Nephron (organoid): ENCODE data around the gene OR2A7.
"Not testable (repeated sequence)": the region's sequence is repeated elsewhere in the genome, so short reads cannot be mapped to it uniquely, and the experiment has no call there.

ENCODE experiments used
- H3K27ac Mint-ChIP-seq, 3 experiments: 2 replicates each; pipeline ENCODE4 v1.8.0; 2020; ENCODE audit warnings: mixed read lengths in 3 of 3, mild to moderate bottlenecking in 2 of 3, moderate library complexity in 1 of 3
- H3K27me3 Mint-ChIP-seq: 2 replicates; pipeline ENCODE4 v1.8.0; 2021; ENCODE audit warnings: low read depth, mild to moderate bottlenecking, moderate library complexity, mixed read lengths
- H3K36me3 Mint-ChIP-seq: 2 replicates; pipeline ENCODE4 v1.8.0; 2020; ENCODE audit warnings: low read depth, mixed read lengths
- H3K4me1 Mint-ChIP-seq: 2 replicates; pipeline ENCODE4 v1.8.0; 2020; ENCODE audit warnings: mixed read lengths
- H3K4me3 Mint-ChIP-seq, 3 experiments: 2 replicates each; pipeline ENCODE4 v1.8.0; 2020; ENCODE audit warnings: mild to moderate bottlenecking in 3 of 3, mixed read lengths in 3 of 3, moderate library complexity in 2 of 3
- H3K9me3 Mint-ChIP-seq: 2 replicates; pipeline ENCODE4 v1.8.0; 2020; ENCODE audit warnings: mixed read lengths
- TF ChIP-seq, protein P1 (sequence below), 3 experiments: fragments of 200-600 bp; sonication (generic); IDR thresholded peaks; one replicate each; pipeline ENCODE4 v1.5.0; 2021; ENCODE audit warnings: antibody characterized with exemption in 3 of 3; ENCODE audit not compliant: unreplicated experiment in 3 of 3

The OR2A7 gene

DNA sequence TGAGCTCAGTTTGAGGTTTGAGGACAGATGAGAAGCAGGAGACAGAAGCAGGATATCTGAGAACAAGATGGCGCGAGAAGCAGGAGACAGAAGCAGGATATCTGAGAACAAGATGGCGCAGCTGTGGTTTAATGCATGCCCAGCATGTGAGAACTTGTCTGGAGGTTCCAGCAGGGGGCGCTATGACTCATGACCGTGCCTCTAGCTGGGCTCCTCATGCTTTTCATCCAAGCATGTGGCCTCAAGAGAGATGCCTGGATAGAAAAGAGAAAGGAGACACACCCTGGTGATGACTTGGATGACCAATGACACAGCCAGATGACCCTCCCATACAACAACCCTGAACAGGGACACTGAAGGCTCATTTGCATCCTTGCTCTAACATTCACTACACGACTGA lies 15.4 kb upstream of the OR2A7 start:
- H3K9me3 Mint-ChIP-seq, H3K27me3 Mint-ChIP-seq, H3K4me1 Mint-ChIP-seq, H3K36me3 Mint-ChIP-seq, H3K4me3 Mint-ChIP-seq, H3K27ac Mint-ChIP-seq: not testable (repeated sequence)

DNA sequence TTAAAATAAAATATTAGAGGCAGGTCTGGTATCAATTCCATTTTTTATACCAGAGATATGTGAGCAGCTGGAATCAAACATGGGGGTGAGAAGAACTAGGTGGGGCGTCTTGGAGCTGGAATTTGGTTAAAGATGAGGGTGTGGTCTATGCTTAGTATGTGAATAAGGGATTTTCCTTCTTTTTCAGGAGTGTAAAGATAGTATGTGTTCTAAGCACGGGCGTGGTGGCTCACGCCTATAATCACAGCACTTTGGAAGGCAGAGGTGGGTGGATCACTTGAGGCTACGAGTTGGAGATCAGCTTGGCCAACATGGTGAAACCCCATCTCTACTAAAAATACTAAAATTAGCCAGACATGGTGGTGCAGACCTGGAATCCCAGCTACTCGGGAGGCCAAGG lies 10.7 kb upstream of the OR2A7 start:
- not testable (repeated sequence) for H3K4me3 Mint-ChIP-seq, H3K27ac Mint-ChIP-seq, H3K4me1 Mint-ChIP-seq, H3K36me3 Mint-ChIP-seq, H3K9me3 Mint-ChIP-seq, H3K27me3 Mint-ChIP-seq

DNA sequence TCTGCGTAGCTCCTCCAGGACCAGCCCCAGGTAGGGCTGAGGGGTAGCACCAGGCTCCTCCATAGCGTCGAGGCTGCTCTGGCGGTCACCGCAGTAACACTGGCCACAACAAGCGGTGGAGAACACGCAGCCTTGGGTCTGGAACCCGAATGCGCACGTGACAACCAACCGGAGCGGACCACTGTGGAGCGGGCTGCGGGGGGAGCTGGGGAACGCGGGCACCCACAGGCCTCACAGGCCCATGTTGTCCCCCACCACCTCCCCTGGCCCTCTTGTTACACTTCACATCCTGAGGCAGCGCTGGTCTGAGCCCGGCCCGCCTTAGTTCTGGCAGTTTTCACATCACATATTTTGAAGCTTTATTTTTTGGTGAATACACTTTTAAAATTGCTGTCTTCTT lies 4.6 kb upstream of the OR2A7 start, which contains the start of gene CTAGE8:
CTAGE8 (minus strand) TSS at position 101 of the 400 bp plus-strand sequence; CDS start at position 63, 38 bp downstream.
- not testable (repeated sequence) for H3K36me3 Mint-ChIP-seq, H3K9me3 Mint-ChIP-seq, H3K4me3 Mint-ChIP-seq, H3K4me1 Mint-ChIP-seq, H3K27me3 Mint-ChIP-seq, H3K27ac Mint-ChIP-seq

DNA sequence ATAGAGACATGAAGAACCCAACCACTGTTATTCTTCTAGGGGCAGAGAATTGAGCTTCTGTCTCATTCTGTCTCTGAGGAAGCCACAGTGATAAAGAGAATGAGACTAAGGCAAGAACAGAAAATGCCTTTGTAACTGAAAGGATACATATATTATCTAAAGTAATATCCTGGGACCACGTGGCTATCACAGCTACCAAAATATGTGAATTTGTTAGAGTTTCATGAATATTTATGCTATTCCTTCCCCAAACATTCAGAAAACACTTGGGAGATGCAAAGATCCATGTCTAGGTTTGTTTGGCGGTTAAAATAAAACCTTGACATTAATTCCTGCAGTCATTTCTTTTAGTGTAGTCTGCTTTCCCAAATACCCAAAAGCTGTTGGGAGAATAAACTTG lies 2.5 kb downstream of the OR2A7 start:
- not testable (repeated sequence) for H3K4me3 Mint-ChIP-seq, H3K27ac Mint-ChIP-seq, H3K27me3 Mint-ChIP-seq, H3K4me1 Mint-ChIP-seq, H3K36me3 Mint-ChIP-seq, H3K9me3 Mint-ChIP-seq

DNA sequence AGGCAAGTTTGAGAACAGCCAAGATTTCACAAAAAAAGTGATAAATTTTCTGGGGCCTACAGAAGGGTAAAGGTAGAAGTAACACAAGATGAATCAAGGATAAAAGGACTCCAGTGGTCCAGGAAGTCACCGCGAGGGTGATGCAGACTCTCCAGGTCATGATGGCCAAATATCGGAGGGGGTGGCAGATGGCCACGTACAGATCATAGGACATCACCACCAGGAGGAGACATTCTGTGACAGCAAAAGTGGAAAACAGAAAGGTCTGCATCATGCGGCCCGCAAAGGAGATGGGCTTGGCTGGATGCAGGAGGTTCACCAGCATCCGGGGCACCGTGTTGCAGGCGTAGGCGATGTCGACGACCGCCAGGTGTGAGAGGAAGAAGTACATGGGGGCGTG lies 5.5 kb downstream of the OR2A7 start:
- not testable (repeated sequence) for H3K4me3 Mint-ChIP-seq, H3K4me1 Mint-ChIP-seq, H3K9me3 Mint-ChIP-seq, H3K36me3 Mint-ChIP-seq, H3K27me3 Mint-ChIP-seq, H3K27ac Mint-ChIP-seq

DNA sequence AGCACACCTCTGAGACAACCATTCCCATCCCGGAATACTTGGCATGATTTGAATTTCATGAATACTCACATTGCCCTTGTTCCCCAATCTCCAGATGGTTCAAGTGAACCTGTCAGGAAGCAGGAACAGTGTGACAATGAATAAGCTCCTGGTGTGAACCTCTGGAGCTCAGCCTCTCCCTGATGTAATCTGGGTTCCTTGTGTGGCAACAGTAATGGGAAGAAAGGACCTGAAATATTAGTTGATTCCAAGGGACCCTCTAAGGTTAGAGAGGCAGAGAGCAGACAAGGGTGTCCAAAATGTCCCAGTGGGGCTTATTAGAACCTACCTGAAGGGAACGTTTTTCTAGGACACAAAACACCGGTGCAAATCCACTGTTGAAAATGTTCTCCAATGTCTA lies 8.5 kb downstream of the OR2A7 start:
- Mint-ChIP-seq H3K9me3 (no peaks in the 10 kb centered on the region), H3K4me3 (no peak overlapping the region), H3K27me3 (no peaks in the 10 kb centered on the region), H3K27ac (no peak overlapping the region), H3K4me1 (no peaks in the 10 kb centered on the region), H3K36me3 (no peaks in the 10 kb centered on the region)
- TF ChIP-seq, protein P1, sequence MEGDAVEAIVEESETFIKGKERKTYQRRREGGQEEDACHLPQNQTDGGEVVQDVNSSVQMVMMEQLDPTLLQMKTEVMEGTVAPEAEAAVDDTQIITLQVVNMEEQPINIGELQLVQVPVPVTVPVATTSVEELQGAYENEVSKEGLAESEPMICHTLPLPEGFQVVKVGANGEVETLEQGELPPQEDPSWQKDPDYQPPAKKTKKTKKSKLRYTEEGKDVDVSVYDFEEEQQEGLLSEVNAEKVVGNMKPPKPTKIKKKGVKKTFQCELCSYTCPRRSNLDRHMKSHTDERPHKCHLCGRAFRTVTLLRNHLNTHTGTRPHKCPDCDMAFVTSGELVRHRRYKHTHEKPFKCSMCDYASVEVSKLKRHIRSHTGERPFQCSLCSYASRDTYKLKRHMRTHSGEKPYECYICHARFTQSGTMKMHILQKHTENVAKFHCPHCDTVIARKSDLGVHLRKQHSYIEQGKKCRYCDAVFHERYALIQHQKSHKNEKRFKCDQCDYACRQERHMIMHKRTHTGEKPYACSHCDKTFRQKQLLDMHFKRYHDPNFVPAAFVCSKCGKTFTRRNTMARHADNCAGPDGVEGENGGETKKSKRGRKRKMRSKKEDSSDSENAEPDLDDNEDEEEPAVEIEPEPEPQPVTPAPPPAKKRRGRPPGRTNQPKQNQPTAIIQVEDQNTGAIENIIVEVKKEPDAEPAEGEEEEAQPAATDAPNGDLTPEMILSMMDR (IDR thresholded peaks at IDR 0.05; ENCODE audit: unreplicated experiment in 3 of 3), result no peak

DNA sequence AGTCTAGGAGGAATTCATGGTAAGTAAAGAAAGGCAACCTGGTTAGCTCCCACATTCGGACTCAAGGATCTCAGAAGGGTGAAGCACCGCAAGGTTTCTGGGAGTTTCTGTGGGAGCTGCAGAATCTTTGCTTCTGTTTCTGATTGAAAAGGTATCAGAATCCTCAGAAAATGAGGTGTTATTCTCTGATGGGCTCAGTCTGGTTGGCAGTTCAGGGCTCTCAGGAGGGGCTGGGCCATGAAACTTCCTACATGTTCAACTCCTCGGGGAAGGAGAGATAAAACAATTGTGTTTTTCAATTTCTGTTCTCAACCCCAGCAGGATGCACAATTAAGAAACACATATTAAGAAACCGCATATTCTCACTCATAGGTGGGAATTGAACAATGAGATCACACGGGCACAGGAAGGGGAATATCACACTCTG lies 9.1 kb downstream of the OR2A7 start:
- Mint-ChIP-seq H3K4me1 (no peaks in the 10 kb centered on the region), H3K36me3 (no peaks in the 10 kb centered on the region), H3K27ac (no peak overlapping the region), H3K27me3 (no peaks in the 10 kb centered on the region), H3K4me3 (no peak overlapping the region), H3K9me3 (no peaks in the 10 kb centered on the region)
- TF ChIP-seq, protein P1 (IDR thresholded peaks at IDR 0.05; ENCODE audit: unreplicated experiment in 3 of 3), result no peak

DNA sequence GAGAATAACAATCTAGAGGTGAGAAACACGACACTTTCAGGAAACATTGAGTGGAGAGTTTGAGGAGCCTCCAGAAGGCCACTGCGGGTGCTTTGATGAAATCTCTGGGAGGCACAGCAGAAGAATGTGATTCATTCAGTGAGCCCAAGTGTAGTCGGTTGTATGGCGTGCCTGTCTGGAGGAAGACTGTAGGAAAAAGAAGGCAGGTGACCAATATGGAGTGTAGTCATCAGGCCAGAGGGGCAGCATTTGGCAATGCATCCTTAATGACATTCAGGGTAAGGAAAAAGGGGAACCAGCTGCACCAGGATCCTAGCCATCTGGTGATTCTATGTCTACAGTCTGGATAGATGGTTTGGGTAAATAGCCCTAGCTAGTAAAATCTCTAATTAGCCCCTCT lies 12.3 kb downstream of the OR2A7 start:
- not testable (repeated sequence) for H3K4me1 Mint-ChIP-seq, H3K27ac Mint-ChIP-seq, H3K9me3 Mint-ChIP-seq, H3K4me3 Mint-ChIP-seq, H3K27me3 Mint-ChIP-seq, H3K36me3 Mint-ChIP-seq

DNA sequence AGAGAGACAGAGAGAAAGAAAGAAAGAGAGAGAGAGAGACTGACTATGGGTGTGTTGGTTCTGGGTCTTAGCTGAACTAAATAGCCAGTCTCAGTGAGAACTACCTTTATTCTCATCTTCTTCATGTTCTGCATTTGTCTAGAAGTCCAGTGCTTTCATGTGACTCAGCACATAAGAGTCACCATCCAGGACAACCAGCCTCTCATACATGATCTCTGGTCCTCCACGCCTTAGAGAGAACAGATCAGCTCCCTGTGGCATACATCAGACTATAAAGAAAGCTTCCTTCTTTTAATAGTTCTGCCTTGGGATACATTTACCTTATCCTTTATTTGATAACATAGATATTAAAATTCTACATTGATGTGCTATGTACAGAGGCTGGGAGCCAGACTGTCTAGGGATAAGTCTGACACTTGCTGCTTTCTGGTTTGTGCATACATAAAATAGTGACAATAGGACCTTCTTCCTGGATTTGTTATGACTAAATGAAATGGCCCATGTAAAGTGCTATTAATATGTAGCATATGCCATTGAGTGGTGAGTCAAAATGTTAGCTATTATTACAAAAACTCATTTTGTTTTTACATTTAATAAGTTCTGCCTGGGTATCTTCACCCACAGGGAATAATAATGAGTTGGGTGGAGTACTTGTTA lies 16.8 kb downstream of the OR2A7 start:
- not testable (repeated sequence) for H3K9me3 Mint-ChIP-seq, H3K27me3 Mint-ChIP-seq, H3K4me1 Mint-ChIP-seq, H3K4me3 Mint-ChIP-seq, H3K36me3 Mint-ChIP-seq, H3K27ac Mint-ChIP-seq

DNA sequence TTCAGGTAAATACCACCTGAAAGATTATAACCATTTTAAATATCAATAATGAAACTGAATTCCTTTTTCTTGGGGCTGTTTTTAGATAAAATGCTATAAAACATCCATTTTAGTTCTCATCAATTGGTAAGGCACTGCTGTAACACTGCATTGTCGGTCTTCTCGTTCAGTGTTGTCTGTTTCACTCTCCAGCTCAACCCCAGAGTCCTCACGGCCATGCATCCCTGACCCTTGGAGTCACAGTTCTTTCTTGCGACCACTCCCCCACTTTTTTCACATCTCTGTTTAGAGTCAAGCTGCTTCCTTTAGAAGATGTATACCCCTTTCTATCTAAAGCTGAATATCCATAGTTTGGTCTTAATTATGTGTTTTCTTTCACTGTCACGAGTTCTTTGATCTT lies 17.6 kb downstream of the OR2A7 start:
- H3K27ac Mint-ChIP-seq, H3K36me3 Mint-ChIP-seq, H3K9me3 Mint-ChIP-seq, H3K4me3 Mint-ChIP-seq, H3K27me3 Mint-ChIP-seq, H3K4me1 Mint-ChIP-seq: not testable (repeated sequence)

DNA sequence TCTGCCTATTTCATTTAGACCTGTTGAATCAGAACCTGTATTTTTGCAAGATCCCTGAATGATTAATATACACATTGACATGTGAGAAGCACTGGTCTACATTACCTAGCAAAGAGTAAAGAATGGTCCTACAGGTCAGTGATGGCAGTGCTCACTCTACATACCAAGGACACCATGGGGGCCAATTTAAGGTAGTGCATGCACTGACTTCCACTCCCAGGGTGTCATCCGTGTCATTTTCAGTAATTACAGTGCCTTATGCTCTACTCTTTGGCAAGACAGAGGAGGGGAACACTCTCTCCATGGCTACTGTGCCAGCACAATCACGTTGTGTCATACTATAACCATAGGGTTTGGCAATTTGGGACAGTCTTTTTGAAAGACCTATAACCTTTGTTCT lies 19.2 kb downstream of the OR2A7 start:
- not testable (repeated sequence) for H3K36me3 Mint-ChIP-seq, H3K4me1 Mint-ChIP-seq, H3K27me3 Mint-ChIP-seq, H3K9me3 Mint-ChIP-seq, H3K4me3 Mint-ChIP-seq, H3K27ac Mint-ChIP-seq

DNA sequence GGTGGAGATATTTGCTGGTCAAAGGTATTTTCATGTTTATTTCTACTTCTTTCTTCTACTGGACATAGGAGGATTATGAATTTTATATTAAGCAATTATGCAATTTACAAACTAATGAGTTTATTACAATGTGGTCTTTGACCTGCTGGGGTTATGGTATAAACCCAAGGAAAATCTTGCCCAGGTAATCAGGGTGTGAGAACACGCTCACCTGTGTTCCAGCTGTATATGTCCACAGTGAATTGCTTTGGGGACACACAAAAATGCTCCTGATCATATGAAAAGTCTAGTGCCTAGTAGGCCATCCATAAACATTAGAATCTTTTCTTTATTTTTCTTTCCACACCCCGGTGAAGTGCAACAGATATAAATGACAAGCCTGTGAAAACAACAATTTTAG lies 25.2 kb downstream of the OR2A7 start, which contains the start of gene OR2A42:
OR2A42 (minus strand) TSS at position 241 of the 400 bp plus-strand sequence. CDS start 6,762 bp downstream, outside the sequence.
- not testable (repeated sequence) for H3K27me3 Mint-ChIP-seq, H3K36me3 Mint-ChIP-seq, H3K9me3 Mint-ChIP-seq, H3K27ac Mint-ChIP-seq, H3K4me3 Mint-ChIP-seq, H3K4me1 Mint-ChIP-seq

DNA sequence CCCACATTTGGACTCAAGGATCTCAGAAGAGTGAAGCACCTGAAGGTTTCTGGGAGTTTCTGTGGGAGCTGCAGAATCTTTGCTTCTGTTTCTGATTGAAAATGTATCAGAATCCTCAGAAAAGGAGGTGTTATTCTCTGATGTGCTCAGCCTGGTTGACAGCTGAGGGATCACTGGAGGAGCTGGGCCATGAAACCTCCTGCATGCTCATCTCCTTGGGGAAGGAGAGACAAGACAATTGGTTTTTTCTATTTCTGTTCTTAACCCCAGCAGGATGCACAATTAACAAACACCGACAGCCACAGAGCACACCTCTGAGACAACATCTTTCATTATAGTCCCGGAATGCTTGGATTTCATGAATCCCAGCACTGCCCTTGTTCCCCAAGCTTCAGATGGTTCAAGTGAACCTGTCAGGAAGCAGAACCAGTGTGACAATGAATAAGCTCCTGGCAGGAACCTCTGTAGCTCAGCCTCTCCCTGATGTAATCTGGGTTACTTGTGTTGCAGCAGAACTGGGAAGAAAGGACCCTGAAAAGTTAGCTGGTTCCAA lies 26.0 kb downstream of the OR2A7 start:
- not testable (repeated sequence) for H3K4me3 Mint-ChIP-seq, H3K27ac Mint-ChIP-seq, H3K27me3 Mint-ChIP-seq, H3K36me3 Mint-ChIP-seq, H3K9me3 Mint-ChIP-seq, H3K4me1 Mint-ChIP-seq

DNA sequence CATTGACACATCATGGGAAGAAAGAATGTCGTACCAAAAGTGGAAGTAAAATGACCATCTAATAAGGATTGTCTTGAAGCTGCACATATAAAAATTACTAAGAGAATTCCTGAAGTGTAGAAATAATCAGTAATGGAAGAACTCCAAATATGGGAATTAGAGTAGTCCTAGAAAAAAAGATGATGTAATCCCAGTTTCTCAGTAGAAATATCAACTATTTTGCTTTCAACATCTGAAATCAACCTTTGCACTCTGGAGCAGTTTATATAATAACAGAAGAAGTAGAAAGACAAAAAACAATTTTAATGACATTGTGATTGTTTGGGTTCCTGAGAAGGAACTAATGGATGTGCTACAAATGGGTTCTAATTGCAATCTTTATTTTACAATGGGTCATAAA lies 31.6 kb downstream of the OR2A7 start:
- not testable (repeated sequence) for H3K27me3 Mint-ChIP-seq, H3K4me3 Mint-ChIP-seq, H3K4me1 Mint-ChIP-seq, H3K36me3 Mint-ChIP-seq, H3K9me3 Mint-ChIP-seq, H3K27ac Mint-ChIP-seq
